Dedifferentiated amniotic fluid mesenchymal stem cell (primary cell): ENCODE results near the gene PURB.
A peak's percentile ranks its signal among the peaks of the same experiment; 100 is the strongest.
"Not testable (repeated sequence)": the region's sequence is repeated elsewhere in the genome, so short reads cannot be mapped to it uniquely, and the experiment has no call there.

Source experiments
- DNase-seq: peaks from one replicate; pipeline ENCODE4 v3.0.0-alpha.2; 2016; ENCODE audit errors: extremely low spot score

PURB gene

DNA sequence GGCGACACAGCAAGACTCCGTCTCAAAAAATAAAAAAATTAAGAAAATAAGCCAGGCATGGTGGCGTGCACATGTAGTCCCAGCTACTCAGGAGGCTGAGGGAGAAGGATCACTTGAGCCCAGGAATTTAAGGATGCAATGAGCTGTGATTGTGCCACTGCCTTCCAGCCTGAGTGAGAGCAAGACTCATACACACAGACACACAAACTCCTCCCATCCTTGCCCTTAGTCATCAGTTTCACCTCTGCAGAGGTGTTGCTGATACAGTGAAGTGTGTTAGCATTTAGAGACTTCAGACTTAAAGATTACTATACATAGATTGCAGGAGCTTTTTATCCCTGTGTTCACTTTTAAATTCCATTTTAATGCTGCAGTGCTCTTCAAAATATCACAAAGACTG lies 31.9 kb downstream of the PURB start:
- DNase-seq: no peak

DNA sequence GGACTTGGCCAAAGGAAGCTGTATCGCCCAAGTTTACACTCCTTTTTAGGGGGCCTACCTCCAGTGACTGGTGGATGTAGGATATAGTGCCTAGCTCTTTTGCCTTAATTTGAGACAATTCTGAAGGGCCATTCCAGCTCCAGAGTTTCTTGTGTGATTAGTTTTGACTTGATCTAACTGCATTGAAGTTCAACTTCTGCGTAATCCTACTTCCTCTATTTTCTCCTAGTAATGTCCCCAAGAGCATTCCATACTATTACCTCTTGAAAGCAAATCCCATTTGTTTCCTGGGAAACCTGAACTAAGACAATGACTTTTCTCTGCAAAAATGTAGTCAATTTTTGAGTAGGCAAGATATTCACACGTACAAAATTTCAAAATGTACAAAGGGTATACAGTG lies 32.7 kb downstream of the PURB start:
- no peak for DNase-seq

DNA sequence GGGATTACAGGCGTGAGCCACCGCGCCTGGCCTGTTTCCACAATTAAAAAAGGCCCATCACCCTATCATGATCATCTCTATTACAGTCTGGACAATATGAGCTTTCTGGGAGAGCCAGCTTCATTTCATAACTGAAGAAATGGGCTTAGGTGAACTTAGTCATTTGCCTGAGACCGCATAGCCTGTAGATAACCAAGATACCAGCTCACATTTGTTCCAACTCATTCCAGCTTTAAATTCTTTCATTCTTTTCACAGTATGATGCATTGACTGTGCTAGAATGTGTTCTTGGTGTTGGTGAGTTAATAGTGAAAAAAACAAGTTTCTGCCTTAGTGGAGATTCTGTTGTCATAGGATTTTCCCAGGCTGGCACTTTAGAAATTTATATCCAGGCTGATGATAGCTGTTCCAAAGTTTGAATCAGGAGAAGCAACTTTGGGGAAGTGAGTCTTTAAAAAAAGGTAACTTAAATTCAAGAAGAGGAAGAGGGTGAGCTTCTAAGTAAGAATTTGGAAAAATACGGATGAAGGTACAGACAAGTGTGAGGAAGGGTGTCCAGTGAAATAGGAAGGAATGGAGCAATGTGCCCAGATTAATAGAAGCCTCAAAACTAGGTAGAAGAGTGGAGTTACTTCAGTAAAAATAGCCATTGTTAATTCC lies 35.3 kb downstream of the PURB start:
- DNase-seq: no peak

DNA sequence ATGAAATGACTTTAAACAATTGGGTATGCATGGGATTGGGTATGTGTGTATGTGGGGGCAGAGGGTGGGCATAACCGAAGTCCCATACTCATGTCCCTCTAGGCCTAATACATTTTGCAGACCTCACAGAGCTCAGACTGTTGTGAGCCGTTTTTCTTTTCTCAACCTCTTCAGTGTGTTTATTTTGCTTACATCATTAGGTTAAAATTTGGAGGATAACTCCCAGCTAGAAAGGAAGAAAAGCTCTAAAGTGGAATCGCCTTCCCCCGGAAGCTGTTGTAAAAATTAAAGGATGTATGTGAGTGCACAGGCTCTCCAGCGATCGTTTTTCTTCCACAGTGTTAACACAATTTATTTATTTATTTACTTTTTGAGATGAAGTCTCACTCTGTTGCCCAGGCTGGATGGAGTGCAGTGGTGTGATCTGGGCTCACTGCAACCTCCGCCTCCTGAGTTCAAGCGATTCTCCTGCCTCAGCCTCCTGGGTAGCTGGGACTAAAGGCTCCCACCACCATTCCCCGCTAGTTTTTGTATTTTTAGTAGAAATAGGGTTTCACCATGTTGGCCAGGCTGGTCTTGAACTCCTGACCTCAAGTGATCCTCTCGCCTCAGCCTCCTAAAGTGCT lies 36.0 kb downstream of the PURB start:
- no peak for DNase-seq

DNA sequence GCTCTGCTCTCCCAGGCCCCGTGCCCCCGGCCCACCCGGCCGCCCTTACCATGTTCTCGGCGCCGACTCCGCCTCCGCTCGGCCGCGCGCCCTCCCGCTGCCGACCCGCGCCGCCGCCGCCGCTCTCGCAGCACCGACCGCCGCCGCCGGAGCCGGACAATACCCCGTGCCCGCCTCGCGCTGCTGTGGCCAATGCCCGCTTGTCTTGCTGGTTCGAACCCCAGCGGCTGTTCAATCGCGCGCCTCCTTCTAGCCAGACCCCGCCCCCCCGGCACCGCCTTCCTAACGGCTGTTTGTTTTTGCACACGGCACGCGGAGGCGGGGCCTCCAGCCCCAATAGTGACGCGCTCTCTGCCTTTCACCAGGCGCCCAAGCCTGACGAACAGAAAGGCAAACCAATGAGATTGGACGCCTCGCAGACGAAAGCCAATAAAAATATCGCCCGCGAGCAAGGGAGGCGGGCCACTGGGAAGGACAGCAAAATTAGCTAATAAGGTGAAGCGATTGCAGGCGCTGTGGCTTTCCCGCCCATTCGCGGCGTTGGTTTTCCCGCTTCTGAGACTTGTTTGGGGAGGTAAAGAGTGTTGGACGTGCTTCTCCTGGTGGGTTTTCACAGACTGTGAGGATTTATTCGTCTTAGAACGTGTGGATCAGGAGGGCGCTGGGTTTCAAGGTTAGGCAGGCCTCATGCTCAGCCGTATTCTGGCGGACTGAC lies 37.3 kb downstream of the PURB start, which contains the start of gene H2AZ2:
H2AZ2 (minus strand) TSS at position 168 of the 715 bp plus-strand sequence; CDS start at position 52, 116 bp downstream.
- DNase-seq: peak; percentile 100

DNA sequence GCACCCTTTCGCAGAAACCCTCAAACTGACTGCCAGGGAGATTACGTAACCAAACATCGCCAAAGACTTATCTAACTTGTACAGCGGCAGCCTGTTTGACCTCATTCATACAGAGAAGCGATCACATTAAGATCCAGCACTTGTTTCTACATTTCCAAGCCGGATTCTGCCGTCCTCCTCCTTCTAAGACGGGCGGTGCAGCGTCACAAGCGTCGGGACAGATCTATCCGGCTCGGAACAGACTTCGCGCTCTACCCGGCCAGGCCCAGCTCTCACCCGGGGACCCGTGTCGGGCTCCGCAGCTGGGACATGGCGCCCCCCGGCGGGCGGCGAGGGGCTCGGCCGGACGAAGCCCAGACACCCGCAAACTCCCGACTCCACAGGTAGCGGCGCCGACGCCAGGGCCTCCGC lies 37.8 kb downstream of the PURB start:
- DNase-seq: peak; percentile 88

DNA sequence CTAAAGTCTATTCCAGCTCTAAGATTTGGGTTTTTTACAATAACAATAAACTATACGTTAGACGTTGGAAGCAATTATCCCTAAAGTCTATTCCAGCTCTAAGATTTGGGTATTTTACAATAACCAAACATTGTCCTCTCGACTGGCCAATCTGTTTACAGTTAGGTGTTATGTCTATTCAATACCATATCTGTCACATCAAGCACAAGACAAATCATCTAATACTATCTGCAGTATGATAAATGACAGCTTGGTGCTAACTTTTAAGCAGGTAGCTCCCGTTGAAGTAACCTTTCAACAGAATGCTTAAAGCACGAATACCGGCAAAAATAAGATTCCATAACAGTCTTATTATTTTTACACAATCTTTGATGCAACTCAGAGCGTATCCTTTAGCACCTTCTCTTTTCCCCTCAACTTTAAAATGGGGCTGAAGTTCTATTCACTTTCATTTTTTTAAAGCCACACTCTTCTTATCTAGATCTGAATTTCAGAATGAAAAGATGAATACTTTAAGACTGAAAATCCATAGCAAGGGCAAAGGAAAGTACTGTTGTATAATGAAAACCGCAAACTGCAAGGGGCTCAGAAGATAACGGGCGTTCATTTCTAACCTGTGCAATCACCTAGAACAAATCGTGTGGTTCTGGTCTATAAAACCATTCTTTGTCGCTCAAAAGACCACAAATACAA lies 38.4 kb downstream of the PURB start:
- DNase-seq: no peak

DNA sequence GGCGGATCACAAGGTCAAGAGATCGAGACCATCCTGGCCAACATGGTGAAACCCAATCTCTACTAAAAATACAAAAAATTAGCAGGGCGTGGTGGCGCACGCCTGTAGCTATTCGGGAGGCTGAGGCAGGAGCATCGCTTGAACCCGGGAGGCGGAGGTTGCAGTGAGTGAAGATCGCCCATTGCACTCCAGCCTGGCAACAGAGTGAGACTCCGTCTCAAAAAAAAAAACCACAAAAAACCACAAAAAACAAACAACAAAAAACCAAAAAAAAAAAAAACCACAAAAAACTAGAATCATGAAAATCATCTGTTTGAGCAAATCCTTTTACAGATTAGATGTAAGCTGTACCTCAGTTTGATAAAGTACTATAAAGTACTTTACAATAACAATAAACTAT lies 38.9 kb downstream of the PURB start:
- DNase-seq: not testable (repeated sequence)

DNA sequence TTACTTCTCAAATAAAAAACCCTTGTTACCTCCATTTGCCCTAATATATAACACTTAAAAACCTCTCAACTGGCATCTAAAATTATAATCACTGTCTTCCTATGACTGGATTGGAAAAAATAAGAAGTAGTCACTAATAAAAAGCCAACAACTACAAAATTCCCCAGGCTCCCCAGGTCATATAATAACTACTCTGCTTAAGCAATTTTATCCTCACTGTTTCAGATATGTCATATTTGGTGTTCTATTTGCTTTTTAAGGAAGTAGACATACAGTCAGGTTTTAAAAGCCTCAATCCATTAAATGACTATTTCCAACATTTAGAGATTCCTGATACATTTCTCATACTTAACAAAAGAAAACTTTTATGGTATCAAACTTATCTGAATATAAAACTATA lies 39.9 kb downstream of the PURB start:
- no peak for DNase-seq

DNA sequence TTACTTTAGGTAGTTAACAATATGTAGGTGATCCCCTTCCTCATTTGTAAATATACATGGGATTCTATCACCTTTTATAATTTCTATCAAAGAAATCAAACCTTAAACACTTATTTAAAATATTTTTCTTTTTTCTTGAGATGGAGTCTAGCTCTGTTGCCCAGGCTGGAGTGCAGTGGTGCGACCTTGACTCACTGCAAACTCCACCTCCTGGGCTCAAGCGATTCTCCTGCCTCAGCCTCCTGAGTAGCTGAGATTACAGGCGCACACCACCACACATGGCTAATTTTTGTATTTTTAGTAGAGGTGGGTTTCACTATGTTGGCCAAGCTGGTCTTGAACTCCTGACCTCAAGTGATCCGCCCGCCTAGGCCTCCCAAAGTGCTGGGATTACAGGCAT lies 41.9 kb downstream of the PURB start:
- not testable (repeated sequence) for DNase-seq

DNA sequence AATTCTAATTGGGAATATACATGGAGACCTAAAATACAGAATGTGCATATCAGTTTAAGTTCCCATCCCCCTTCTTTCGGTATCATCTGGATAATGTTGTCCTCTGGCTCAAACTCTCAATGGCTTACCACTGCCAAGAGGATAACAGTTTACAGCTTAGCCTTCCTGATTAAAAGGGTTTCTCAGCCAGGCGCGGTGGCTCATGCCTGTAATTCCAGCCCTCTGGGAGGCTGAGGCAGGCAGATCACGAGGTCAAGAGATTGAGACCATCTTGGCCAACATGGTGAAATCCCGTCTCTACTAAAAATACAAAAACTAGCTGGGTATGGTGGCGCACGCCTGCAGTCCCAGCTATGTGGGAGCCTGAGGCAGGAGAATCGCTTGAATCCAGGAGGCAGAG lies 42.7 kb downstream of the PURB start:
- DNase-seq: not testable (repeated sequence)

DNA sequence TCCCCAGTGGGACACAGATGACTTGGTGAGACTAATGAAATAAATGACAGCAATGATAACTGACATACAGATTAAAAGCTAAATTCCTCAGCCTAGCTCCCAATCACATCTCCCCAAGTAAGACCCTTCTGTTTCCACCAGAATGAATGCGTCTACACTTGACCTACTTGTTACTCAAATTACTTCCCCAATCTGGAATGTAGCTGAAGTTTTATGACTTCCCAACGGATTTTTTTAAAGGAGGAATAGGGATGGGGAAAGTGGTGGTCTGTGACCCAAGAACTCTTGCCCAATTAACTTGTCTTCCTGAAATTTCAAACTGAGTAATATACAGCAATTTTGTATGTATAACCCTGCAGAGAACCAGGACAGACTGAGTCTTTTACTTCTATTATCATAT lies 46.6 kb downstream of the PURB start:
- no peak for DNase-seq

DNA sequence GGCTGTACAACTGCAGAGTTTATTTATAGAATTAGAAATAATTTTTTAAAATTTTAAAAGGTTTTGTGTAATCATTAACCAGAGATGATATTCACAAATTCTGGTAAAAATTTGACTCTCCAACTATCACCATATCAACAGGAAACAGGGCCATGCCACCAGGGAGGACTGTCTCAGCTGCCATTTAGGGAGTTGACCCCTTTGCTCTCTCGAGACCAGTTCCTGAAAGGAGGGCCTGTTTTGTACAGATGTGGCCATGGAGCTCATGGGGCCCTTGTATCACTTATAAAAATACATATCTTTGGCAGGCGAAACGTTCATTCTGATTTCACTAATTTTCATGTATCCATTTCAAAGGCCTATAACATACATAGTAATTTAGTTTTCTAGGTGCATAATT lies 57.8 kb downstream of the PURB start:
- DNase-seq: no peak
